22Rv1 (cell line): ENCODE results near the gene LMAN2.

Experiments
- CTCF ChIP-seq: fragments of 450-650 bp; IDR thresholded peaks from 2 replicates; pipeline ENCODE4 v1.5.1; 2017; ENCODE audit warnings: mild to moderate bottlenecking
- ZFX ChIP-seq: fragments of 450-650 bp; IDR thresholded peaks from 2 replicates; pipeline ENCODE4 v1.6.1; 2017; ENCODE audit warnings: antibody characterized with exemption, borderline replicate concordance

GRCh38 chr5:177396078-177396477 is 44.6 kb upstream of the LMAN2 start:
- no peak for TF ChIP-seq CTCF
- TF ChIP-seq ZFX: no peak
